ENCODE results near the gene CNNM3.

GRCh38 chr2:96819128-96819875 is 3.2 kb downstream of the CNNM3 start:
- TF ChIP-seq POLR2A (IDR thresholded peaks at IDR 0.05) (no peak), CTCF (IDR thresholded peaks at IDR 0.05) (no peak)
